Right lobe of liver (tissue), 4 donors: ENCODE data around the gene POPDC2.

ENCODE experiments used
- POLR2A ChIP-seq: fragments of 450-650 bp; IDR thresholded peaks from one replicate; pipeline ENCODE4 v1.6.1; 2017; ENCODE audit warnings: antibody characterized with exemption, mild to moderate bottlenecking
- TF ChIP-seq, protein P1 (sequence below), 4 donors: fragments of 200-600 bp in 3 of 4; fragments of 450-650 bp in 1 of 4; IDR thresholded peaks; one replicate each; pipeline versions ENCODE4 v1.5.1 to v1.8.0; 2016 to 2022; ENCODE audit warnings: antibody characterized with exemption in 4 of 4, mild to moderate bottlenecking in 2 of 4
- donor health status: DM: no; HTN: no; CAD: no.
- donor health status: DM: no; HTN: no; CAD: no.
- donor health status: DM: no; HTN: yes; CAD: no.

DNA sequence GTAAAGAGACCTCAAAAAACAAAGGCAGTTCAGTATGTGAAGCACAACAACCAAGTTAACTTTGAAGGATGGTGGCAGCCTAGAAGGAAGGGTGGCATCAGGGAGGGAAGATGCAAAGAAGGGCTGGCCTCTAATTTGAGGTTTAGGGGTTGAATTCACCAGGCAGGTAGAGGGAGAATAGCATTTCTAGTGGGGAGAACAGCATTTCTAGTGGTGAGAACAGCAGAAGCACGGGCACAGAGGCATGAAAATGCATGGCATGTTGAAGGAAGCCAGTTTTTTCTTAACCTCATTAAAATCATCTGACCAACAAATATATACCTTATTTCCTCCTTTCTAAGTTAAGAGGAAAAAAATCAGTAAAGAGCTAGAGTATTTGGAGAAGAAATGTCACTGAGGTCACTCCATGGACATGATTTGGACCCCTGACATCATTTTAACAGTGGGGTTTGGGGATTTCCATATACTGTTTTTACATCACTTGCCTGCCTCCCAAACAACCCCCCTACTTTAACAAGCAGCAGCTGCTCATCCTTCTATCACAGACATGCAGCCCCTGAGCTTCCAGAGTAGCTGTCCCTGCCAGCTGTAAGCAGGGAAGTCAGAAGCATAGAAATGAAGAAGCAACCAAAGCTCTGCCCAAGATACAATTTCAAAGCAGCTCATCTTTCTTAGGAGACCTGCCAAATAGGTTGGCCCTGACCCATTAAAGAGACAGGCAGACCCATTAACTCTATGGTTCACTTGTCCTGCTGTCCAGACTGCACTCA lies 2.4 kb upstream of the POPDC2 start:
- TF ChIP-seq, protein P1, sequence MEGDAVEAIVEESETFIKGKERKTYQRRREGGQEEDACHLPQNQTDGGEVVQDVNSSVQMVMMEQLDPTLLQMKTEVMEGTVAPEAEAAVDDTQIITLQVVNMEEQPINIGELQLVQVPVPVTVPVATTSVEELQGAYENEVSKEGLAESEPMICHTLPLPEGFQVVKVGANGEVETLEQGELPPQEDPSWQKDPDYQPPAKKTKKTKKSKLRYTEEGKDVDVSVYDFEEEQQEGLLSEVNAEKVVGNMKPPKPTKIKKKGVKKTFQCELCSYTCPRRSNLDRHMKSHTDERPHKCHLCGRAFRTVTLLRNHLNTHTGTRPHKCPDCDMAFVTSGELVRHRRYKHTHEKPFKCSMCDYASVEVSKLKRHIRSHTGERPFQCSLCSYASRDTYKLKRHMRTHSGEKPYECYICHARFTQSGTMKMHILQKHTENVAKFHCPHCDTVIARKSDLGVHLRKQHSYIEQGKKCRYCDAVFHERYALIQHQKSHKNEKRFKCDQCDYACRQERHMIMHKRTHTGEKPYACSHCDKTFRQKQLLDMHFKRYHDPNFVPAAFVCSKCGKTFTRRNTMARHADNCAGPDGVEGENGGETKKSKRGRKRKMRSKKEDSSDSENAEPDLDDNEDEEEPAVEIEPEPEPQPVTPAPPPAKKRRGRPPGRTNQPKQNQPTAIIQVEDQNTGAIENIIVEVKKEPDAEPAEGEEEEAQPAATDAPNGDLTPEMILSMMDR (IDR thresholded peaks at IDR 0.05), result no peak
- no peak for TF ChIP-seq POLR2A
